ENCODE measurements around the gene USP3. TPM values are rescaled to one million over a fixed set of nuclear protein-coding genes. Genes with fewer than 3 reads are reported as not detected.

Gene USP3
- total and polyA plus RNA-seq, 2 of the 13 experiments (the other 11 are each of a cell fraction or from before 2014, with no cell fraction given): 14.3 to 61.2 TPM

DNA sequence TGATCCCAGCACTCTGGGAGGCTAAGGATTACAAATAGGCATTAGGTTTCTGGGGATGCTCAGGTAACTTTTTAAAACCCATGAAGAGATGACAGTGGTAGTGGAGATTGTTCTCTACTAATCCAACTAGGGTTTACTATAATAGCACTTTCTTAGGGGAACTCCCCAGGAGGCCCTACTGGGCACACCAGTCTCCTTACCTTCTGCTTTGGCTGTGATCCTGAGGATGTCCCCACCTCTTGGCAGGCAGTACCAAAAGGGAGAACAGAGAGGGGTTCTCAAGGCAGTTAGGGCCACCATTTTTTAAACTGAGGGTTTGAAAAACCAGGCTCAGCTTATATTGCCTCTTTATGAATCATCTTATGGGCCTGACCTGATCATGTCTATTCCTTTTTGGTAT is 77.8 kb downstream of the USP3 start (continued):
- TF ChIP-seq GATAD2A (CRISPR knock-in tag; IDR thresholded peaks at IDR 0.05) (no peak), ZBTB42 (CRISPR knock-in tag; IDR thresholded peaks at IDR 0.05) (no peak), ZFP1 (CRISPR knock-in tag; IDR thresholded peaks at IDR 0.05) (no peak), HDAC6 (IDR thresholded peaks at IDR 0.05; ENCODE audit: low read depth, low read length) (no peak), EHMT2 (IDR thresholded peaks at IDR 0.05; ENCODE audit: borderline replicate concordance, low read depth, low read length) (no peak), SIX1 (CRISPR knock-in tag; IDR thresholded peaks at IDR 0.05; ENCODE audit: borderline replicate concordance) (no peak)

DNA sequence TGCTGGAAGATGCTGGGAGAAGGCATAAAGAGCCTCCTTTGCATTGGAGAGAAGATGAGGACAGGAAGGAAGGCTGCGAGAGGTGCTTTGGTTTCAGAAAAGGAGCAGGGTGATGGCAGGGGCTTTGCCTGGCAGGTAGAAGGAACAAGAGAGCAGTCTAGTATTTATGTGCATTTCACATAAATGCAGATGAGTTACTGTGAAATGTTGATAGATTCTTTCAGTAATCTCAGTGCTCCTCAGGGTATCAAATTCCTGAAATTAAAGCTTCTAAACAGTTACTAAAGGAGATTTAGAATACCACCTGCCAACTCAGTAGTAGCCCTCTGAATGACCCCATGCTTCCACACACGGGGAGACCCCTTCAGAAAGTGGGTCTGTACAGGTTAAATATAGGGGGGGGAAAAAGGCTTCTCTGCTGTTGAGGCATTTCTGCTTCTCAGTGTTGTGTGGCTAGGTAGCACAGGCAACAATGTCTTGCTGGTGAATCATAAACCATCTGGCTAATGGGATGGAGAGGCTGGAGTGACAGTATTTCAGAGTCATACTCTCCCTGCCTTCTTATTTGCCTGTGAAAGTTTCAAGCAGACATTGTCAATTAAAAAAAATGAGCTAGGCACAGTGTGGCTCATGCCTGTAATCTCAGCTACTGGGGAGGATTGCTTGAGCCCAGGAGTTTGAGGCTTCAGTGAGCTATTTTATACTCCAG is 78.5 kb downstream of the USP3 start:
- no TSS peak for BruUV-seq (replicated peaks)
- Histone ChIP-seq H4K20me1 (ENCODE audit: insufficient read depth, low read length) (no peaks in the 10 kb centered on the region), H3K27me3 (ENCODE audit: control insufficient read depth in 1 of 2, insufficient read depth in 2 of 2, low read length in 2 of 2) (no peaks in the 10 kb centered on the region), H3K9ac (ENCODE audit: insufficient read depth, low read depth, low read length) (no peak overlapping the region), H3K9me3 (ENCODE audit: low read length) (no peaks in the 10 kb centered on the region), H2AFZ (ENCODE audit: low read length) (no peak overlapping the region), H3K4me2 (ENCODE audit: low read depth, low read length) (no peak overlapping the region), H3K36me3 (replicated peaks in 1 of 2; ENCODE audit: control insufficient read depth in 1 of 2, insufficient read depth in 2 of 2, low read length in 2 of 2) (peaks cover 1 to 33% of the 10 kb centered on the region in 2 experiments), H3K4me1 (ENCODE audit: insufficient read depth, low read length) (peaks cover 5% of the 10 kb centered on the region; the same call in 1 of the 2 replicates), H3K27ac (ENCODE audit: extremely low read length, insufficient read depth, low read length) (no peak overlapping the region), H3K79me2 (ENCODE audit: insufficient read depth, low read length) (no peaks in the 10 kb centered on the region), H3K4me3 (replicated peaks in 1 of 3; ENCODE audit: insufficient read depth in 1 of 3, low read depth in 2 of 3, low read length in 3 of 3) (no peak overlapping the region)
- ChIA-PET POLR2A (no interaction called here), CTCF (ENCODE audit: low intra/inter-chr PET ratio, low total read pairs) (no interaction called here)
- no peak for DNase-seq (ENCODE audit: low spot score)
- 100% methylated on average over 2 of the region's 2 CpGs for whole genome bisulfite sequencing (ENCODE audit: low lambda C conversion rate)
- TF ChIP-seq ZFP37 (CRISPR knock-in tag; IDR thresholded peaks at IDR 0.05; ENCODE audit: borderline replicate concordance) (no peak), HES4 (CRISPR knock-in tag; IDR thresholded peaks at IDR 0.05; ENCODE audit: borderline replicate concordance) (no peak), ZNF530 (CRISPR knock-in tag; IDR thresholded peaks at IDR 0.05; ENCODE audit: low read depth) (no peak), RBM22 (optimal IDR thresholded peaks at IDR 0.05; ENCODE audit: low read length) (peak; percentile 55)
- TF ChIP-seq, protein P1, sequence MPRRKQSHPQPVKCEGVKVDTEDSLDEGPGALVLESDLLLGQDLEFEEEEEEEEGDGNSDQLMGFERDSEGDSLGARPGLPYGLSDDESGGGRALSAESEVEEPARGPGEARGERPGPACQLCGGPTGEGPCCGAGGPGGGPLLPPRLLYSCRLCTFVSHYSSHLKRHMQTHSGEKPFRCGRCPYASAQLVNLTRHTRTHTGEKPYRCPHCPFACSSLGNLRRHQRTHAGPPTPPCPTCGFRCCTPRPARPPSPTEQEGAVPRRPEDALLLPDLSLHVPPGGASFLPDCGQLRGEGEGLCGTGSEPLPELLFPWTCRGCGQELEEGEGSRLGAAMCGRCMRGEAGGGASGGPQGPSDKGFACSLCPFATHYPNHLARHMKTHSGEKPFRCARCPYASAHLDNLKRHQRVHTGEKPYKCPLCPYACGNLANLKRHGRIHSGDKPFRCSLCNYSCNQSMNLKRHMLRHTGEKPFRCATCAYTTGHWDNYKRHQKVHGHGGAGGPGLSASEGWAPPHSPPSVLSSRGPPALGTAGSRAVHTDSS (CRISPR knock-in tag; conservative IDR thresholded peaks at IDR 0.05): no peak
- in situ Hi-C loops (cut with HindIII; ENCODE audit: extremely low pct_ligation_motif_present, low pct_unique_long_range_greater_than_20kb) (no loop called here), intact Hi-C loops (cut with micrococcal nuclease; ENCODE audit: unreplicated experiment) (no loop called here)
- FAIRE-seq: no peak
- ATAC-seq: no peak

Data from HepG2 (cell line).